GM18505 (cell line): Measurements from ENCODE around the gene S100A13.
A peak's percentile ranks its signal among the peaks of the same experiment; 100 is the strongest.
"Not testable (repeated sequence)": the region's sequence is repeated elsewhere in the genome, so short reads cannot be mapped to it uniquely, and the experiment has no call there.

ENCODE experiments used
- ATAC-seq: cut with Tn5 transposase; IDR thresholded peaks from one replicate; pipeline ENCODE4 v1.9.1; 2021; ENCODE audit not compliant: unreplicated experiment
- POLR2A ChIP-seq: IDR thresholded peaks from 4 replicates; pipeline ENCODE4 v1.6.1; 2011; ENCODE audit warnings: borderline replicate concordance; ENCODE audit not compliant: insufficient read depth, insufficient read length; ENCODE audit errors: extremely low read depth

Gene S100A13

DNA sequence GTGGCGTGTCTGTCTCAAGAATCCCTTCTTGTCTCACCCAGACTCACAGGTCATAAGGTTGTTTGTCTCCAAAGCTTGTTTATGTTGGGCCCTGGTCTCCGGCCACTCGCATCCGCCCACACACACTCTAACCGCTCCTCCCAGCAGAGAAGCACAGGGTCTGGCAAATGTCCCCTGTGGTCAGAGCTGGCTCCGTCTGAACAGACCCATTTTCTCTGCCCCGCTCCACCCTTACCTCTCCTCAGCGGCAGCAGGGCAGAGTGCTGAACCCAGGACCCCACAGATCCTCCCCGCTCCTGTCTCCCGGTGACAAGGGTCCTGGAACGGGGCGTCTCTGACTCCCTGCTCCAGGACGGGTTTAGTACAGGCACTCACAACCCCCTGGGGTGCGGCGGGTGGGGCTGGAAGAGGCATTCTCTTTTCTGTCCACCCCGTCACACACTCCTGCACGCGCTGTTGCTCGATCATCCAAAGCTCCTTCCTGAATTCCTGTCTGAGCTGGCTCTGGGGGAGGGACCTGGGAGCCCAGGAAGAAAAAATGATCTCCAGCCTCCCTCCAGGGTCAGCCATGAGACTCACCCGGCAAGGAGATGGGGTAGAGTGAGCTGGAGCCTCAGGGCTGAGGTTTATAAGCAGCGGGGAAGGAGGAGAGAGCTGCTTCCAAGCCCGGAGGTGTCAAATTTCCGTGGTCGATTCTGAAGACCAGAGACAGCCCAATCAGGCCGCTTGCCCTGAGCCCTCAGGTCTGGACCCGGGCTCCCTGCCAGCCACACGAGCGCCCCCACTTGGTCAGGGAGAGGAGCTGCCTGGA, at the start of gene S100A13:
S100A13 (minus strand) TSS at position 602 of the 811 bp plus-strand sequence. CDS start 1,033 bp downstream, outside the sequence.
- ATAC-seq: no peak
- peak; percentile 54 for TF ChIP-seq POLR2A

DNA sequence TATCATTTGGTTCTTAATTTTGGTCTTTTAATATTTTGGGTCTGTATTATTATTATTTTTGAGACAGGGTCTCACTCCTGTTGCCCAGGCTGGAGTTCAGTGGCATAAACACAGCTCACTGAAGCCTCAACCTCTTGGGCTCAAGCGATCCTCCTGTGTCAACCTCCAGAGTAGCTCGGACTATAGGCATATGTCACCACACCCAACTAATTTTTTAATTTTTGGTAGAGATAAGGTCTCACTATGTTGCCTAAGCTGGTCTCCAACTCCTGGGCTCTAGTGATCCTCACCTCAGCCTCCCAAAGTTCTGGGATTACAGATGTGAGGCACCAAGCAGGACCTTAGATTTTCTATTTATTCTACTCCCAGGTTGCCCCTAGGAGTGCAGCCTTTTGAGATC, 46.2 kb upstream of the S100A13 start:
- no peak for TF ChIP-seq POLR2A
- no peak for ATAC-seq

- peak; percentile 6 for ATAC-seq
Observed at GRCh38 chr1:153671628-153672353, 44.5 kb upstream of the S100A13 start.

DNA sequence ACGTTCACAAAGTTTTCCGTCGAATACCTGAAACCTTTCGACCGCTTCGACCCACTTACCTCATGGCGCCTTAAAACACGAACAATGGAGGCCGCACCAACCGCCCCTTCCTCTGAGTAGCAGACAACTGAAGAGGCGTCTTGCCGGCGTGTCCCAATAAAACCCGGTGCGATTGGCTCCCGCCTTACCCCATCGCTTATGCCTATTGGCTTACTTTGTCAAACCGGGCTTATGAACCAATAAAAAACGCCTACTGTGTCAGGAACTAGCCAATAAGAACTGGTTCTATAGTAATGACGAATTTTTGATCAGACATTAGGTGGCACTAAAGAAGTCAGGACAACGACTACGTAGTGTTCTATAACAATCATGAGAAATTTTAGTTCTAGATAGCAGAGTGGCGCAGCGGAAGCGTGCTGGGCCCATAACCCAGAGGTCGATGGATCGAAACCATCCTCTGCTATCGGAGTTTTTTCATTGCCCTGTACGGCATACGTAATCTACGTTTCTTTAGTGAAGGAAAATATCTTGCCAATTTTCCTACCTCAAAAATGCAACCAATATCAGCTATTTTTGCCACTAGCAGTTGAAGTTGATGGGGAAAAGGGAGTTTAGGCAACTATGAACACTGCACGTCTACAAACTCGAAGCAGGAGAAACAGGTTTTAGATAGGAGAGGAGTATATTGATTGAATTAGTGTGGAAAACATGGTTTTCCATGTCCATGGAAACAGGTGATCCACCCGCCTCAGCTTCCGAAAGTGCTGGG, 43.7 kb upstream of the S100A13 start, which contains the start of gene ILF2:
ILF2 (minus strand) TSS at position 135 of the 769 bp plus-strand sequence; CDS start at position 64, 71 bp downstream.
- ATAC-seq: peak; percentile 92
- TF ChIP-seq POLR2A: peak; percentile 88

DNA sequence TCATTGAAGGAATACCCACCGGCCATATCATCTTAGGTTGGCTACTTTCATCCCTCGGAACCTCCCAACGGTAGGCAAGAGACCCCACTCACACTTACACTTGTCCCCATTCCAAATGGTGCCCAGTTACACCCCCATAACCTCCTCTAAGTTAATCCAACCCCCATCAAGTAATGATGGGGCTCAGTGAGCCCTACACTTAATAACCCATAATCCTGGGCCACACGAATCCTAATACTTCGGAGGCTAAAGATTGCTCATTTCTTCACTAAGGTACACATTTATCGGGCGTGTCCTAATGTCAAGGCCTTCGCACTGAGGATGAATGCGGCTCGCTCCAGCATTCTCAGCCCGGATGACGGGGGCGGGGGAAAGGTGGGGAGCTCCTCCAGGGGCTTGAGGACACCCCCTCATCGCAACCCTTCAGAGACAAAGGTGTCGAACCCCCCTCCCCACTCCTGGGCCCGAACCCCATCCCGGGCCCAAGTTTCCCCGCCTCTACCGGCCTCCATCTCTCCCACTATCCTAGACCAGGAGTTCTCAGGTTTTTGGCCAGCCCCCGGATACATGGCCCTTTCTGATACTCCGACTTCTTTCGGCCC, 43.1 kb upstream of the S100A13 start:
- TF ChIP-seq POLR2A: no peak
- peak; percentile 4 for ATAC-seq

- no peak for TF ChIP-seq POLR2A
- no peak for ATAC-seq
Observed at GRCh38 chr1:153669606-153670005, 42.3 kb upstream of the S100A13 start.

- ATAC-seq: not testable (repeated sequence)
Observed at GRCh38 chr1:153668672-153669071, 41.4 kb upstream of the S100A13 start.

DNA sequence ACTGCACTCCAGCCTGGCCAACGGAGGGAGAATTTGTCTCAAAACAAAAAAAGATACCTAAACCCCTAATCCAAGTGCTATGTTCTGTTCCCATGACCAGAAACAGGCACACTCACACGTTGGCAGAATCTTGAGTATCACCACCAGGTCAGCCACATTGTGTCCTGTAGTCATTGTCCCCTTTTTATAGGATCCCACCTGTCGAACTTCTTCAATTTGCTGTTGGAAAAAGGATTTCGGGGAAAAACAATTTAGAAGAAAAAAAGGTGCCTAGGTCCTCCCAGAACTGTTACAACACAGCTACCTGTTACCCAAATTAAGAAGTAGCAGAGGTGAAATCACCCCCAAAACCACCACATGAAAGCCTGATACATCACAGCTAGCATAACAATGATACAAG, 40.1 kb upstream of the S100A13 start:
- no peak for ATAC-seq

DNA sequence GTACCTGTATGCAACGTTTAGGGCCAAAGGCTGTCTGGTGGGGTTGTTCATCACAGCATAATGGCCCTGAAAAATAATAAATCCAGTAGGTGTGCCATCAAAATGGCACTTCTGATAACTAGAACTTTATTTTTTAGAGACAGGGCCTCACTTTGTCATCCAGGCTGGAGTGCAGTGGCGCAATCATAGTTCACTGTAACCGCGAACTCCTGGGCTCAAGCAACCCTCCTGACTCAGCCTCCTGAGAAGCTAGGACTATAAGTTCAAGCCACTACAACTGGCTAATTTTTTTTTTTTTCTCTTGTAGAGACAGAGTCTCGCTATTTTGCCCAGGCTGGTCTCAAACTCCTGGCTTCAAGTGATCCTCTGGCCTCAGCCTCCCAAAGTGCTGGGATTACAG, 35.9 kb upstream of the S100A13 start:
- no peak for TF ChIP-seq POLR2A
- no peak for ATAC-seq

More for the DNA sequence above, 40.1 kb upstream of the S100A13 start:
- TF ChIP-seq POLR2A: no peak

DNA sequence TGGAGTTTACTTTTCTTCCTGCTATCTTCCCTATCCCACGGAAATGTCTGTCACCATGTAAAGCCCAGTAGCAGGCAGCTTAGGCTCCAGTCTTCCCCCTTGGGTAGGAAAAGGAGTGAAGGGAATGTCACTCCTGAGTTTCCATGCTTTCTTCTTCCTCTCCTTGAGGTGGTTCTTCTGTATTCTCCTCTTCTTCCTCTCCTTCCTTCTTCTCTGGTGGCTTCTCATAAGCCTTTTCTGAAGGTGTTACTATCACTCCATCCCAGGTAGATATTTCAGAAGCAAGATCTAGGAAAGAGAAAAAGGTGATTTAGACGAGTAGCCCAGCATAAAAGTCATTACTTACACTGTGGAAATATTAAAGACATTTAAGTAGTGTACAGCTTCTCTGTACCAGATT, 35.0 kb upstream of the S100A13 start:
- TF ChIP-seq POLR2A: no peak
- ATAC-seq: no peak

GRCh38 chr1:153661111-153661708, 33.9 kb upstream of the S100A13 start:
- no peak for ATAC-seq
- TF ChIP-seq POLR2A: peak; percentile 22

- ATAC-seq: no peak
Observed at GRCh38 chr1:153659656-153660055, 32.4 kb upstream of the S100A13 start.

DNA sequence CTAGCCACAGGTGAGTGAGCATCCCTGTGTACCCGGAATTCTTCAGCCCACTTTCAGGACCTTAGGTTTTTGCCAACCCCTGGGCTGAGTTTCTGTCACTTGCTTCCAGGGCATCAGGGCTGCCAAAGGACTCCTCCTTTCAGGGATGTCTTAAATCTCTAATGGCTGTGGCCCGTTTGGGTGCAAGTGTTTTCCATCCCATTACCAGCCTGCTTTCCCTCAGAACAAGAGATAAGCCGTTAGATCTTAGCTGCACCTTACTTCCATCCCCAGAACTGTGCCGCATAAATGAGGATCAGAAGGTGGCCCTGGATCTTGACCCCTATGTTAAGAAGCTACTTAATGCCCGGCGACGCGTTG, 31.9 kb upstream of the S100A13 start:
- no peak for TF ChIP-seq POLR2A
- no peak for ATAC-seq

More at GRCh38 chr1:153659656-153660055, 32.4 kb upstream of the S100A13 start:
- TF ChIP-seq POLR2A: no peak
